Peyer's patch (tissue), 4 donors: ENCODE results near the gene WIZ.

Source experiments
- POLR2A ChIP-seq, 2 donors: fragments of 450-650 bp; IDR thresholded peaks; one replicate each; pipeline ENCODE4 v1.5.1; 2017; ENCODE audit warnings: antibody characterized with exemption in 2 of 2, mild to moderate bottlenecking in 2 of 2, moderate library complexity in 2 of 2
- TF ChIP-seq, protein P1 (sequence below), 6 experiments: fragments of 450-650 bp in 4 of 6; fragments of 200-600 bp in 2 of 6; sonication (generic) in 1 of 6; IDR thresholded peaks; one replicate each; pipeline ENCODE4 v1.5.1; 2017 to 2019; ENCODE audit warnings: antibody characterized with exemption in 6 of 6, mild to moderate bottlenecking in 3 of 6, moderate library complexity in 1 of 6

GRCh38 chr19:15444505-15445226 lies 5.1 kb downstream of the WIZ start:
- TF ChIP-seq, protein P1, sequence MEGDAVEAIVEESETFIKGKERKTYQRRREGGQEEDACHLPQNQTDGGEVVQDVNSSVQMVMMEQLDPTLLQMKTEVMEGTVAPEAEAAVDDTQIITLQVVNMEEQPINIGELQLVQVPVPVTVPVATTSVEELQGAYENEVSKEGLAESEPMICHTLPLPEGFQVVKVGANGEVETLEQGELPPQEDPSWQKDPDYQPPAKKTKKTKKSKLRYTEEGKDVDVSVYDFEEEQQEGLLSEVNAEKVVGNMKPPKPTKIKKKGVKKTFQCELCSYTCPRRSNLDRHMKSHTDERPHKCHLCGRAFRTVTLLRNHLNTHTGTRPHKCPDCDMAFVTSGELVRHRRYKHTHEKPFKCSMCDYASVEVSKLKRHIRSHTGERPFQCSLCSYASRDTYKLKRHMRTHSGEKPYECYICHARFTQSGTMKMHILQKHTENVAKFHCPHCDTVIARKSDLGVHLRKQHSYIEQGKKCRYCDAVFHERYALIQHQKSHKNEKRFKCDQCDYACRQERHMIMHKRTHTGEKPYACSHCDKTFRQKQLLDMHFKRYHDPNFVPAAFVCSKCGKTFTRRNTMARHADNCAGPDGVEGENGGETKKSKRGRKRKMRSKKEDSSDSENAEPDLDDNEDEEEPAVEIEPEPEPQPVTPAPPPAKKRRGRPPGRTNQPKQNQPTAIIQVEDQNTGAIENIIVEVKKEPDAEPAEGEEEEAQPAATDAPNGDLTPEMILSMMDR (IDR thresholded peaks at IDR 0.05), result no peak
- no peak for TF ChIP-seq POLR2A (IDR thresholded peaks at IDR 0.05)
